Naive thymus-derived CD8-positive, alpha-beta T cell (primary cell): ENCODE results near the gene SLC5A10. TPM values are rescaled to one million over a fixed set of nuclear protein-coding genes. Genes with fewer than 3 reads are reported as not detected.
A peak's percentile ranks its signal among the peaks of the same experiment; 100 is the strongest.

Source experiments
- ATAC-seq, 2 donors: fragments of 150-1000 bp; cut with Tn5 transposase in 1 of 2; sonication (Bioruptor Pico), chemical (Tn5 transposase) in 1 of 2; 1 replicate in 1 of 2; 2 replicates in 1 of 2; pipeline ENCODE4 v1.10.0; 2021; ENCODE audit warnings: mild to moderate bottlenecking in 2 of 2, moderate library complexity in 2 of 2
- POLR2A ChIA-PET: fragments of 350-600 bp; sonication (Branson Sonifier 250); formaldehyde crosslinking; loops from one replicate; lab custom pipeline; 2021; ENCODE audit warnings: antibody characterized with exemption; lab: Charles Lee
- DNase-seq, 10 donors: peaks; one replicate each; pipeline versions ENCODE4 v3.0.0 to v3.0.0-alpha.2; 2020 to 2022
- H3K27ac Mint-ChIP-seq, 10 donors: one replicate each; pipeline ENCODE4 v1.8.0; 2020 to 2022; ENCODE audit warnings: mild to moderate bottlenecking in 10 of 10, mixed read lengths in 10 of 10, moderate library complexity in 4 of 10, inconsistent platforms in 1 of 10
- H3K27me3 Mint-ChIP-seq, 5 donors: one replicate each; pipeline ENCODE4 v1.8.0; 2021 to 2022; ENCODE audit warnings: mixed read lengths in 5 of 5
- H3K36me3 Mint-ChIP-seq, 3 donors: one replicate each; pipeline ENCODE4 v1.8.0; 2020 to 2022; ENCODE audit warnings: mixed read lengths in 3 of 3, mild to moderate bottlenecking in 2 of 3, inconsistent platforms in 1 of 3
- H3K4me1 Mint-ChIP-seq, 4 donors: one replicate each; pipeline ENCODE4 v1.8.0; 2021 to 2022; ENCODE audit warnings: mixed read lengths in 4 of 4
- H3K4me3 Mint-ChIP-seq, 10 donors: one replicate each; pipeline ENCODE4 v1.8.0; 2020 to 2022; ENCODE audit warnings: mild to moderate bottlenecking in 10 of 10, mixed read lengths in 10 of 10, moderate library complexity in 6 of 10, inconsistent platforms in 1 of 10
- H3K9me3 Mint-ChIP-seq, 9 donors: one replicate each; pipeline ENCODE4 v1.8.0; 2020 to 2022; ENCODE audit warnings: mixed read lengths in 9 of 9, mild to moderate bottlenecking in 3 of 9, inconsistent platforms in 1 of 9, moderate library complexity in 1 of 9
- polyA plus RNA-seq, 3 donors: library from polyadenylated mRNA; unstranded; fragments of 300-500 nt; fragmentation: Illumina TruSeq; gene quantifications; one replicate each; pipeline ENCODE4 v1.2.3, GENCODE V29; 2021
- total RNA-seq, 8 experiments: library from RNA in 2 of 8; stranded (reverse) in 2 of 8; gene quantifications; one replicate each; pipeline ENCODE4 v1.2.3 and lab custom pipeline; 2021 to 2026

SLC5A10 gene
- total RNA-seq (not detected), polyA plus RNA-seq (under 1 TPM; 0.06 to 0.25 (median 0.09) TPM), total RNA-seq (lab: John Stamatoyannopoulos, UW) (0 to 0.09 (median 0) reads per million in 6 experiments)

DNA sequence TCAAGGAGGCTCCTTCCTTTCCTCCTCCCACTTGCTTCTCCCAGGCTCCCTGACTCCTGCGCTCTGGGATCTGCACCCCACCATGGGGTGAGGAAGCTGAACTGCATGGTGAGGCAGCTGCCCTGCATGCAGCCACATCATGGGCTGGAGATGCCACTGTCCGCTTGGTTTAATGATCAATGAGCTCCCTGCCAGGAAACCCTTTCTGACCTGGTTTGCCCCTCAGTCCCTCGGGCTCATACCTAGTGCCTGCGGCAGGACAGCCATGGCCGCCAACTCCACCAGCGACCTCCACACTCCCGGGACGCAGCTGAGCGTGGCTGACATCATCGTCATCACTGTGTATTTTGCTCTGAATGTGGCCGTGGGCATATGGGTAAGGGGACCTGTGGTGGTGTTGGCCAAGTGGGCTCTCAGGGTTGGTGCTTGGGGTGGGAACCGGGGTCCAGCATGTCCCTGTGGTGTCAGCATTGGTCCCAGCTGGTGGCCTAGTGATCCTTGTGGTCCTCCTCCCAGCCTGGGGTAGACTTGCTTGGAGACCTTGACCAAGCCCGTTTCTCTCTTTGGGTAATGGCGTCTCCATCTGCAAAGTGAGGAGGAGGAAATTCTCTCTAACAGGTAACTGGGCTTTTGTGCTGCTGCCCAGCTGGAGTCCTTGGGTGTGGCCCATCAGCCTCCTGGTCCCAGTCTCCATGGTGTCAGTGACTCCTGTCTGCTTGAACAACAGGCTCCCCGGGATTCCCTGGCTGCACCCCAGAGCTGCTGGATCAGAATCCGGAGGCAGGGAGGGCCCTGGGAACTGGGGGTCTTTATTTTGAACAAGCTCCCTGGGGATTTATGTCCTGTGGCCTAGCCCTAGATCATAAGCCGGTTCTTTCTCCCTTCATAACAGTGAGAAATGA lies at the start of gene SLC5A10:
SLC5A10 (plus strand) TSS at position 225 of the 902 bp plus-strand sequence; CDS start at position 266, 41 bp downstream.
- Mint-ChIP-seq H3K9me3 (no peaks in the 10 kb centered on the region), H3K4me1 (peaks cover 14 to 51% (median 36%) of the 10 kb centered on the region in 4 donors), H3K4me3 (no peak within 1 kb of the TSS), H3K27ac (peak within 1 kb of the TSS in 3 of 10 donors; percentile 1 to 25 (median 22)), H3K36me3 (no peaks in the 10 kb centered on the region), H3K27me3 (no peaks in the 10 kb centered on the region)
- POLR2A ChIA-PET, result no interaction called here
- no peak for DNase-seq
- no peak for ATAC-seq

DNA sequence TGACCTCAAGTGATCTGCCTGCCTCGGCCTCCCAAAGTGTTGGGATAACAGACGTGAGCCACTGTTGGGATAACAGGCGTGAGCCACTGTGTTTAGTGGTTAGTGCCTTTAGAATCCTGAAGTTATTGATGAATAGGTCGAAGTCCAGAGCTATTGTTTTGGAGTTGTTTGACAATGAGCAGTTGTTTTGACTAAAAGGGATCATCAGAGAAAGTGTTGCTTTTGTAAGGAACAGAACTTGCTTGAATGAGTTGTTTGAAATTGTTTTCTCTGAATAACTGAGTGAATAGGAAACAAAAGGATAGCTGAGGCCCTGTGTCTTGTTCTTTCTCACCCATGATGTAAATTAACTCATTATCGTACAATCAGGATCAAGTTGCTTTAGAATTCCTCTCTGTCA lies 47.5 kb upstream of the SLC5A10 start:
- peaks cover 4 to 60% (median 29%) of the 10 kb centered on the region in 3 donors for H3K36me3 Mint-ChIP-seq

DNA sequence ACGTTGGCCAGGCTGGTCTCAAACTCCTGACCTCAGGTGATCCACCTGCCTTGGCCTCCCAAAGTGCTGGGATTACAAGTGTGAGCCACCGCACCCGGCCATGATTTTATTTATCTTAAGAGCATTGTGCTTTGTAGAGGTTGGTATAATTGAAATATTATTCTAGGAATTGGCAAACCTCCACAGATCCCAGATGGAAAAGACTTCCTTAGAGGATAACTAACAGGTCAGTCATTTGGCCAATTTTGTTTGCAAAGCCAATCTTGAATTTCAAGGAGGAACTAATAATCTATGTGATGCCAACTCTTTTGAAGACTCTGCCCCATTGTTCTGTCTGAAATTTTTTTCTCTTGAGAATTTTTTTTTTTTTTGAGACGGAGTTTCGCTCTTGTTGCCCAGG lies 46.7 kb upstream of the SLC5A10 start:
- DNase-seq (no peak), ATAC-seq (no peak)
- POLR2A ChIA-PET, result no interaction called here
- Mint-ChIP-seq H3K36me3 (peaks cover 4 to 65% (median 34%) of the 10 kb centered on the region in 3 donors), H3K4me1 (peaks cover 25 to 51% (median 35%) of the 10 kb centered on the region in 4 donors), H3K4me3 (no peak overlapping the region), H3K27me3 (no peaks in the 10 kb centered on the region), H3K9me3 (no peaks in the 10 kb centered on the region), H3K27ac (no peak overlapping the region)

More for the DNA sequence above, 47.5 kb upstream of the SLC5A10 start:
- Mint-ChIP-seq H3K9me3 (no peaks in the 10 kb centered on the region), H3K27ac (no peak overlapping the region), H3K27me3 (no peaks in the 10 kb centered on the region), H3K4me3 (no peak overlapping the region), H3K4me1 (peaks cover 26 to 54% (median 39%) of the 10 kb centered on the region in 4 donors)
- POLR2A ChIA-PET, result interaction anchor here (1.2 kb wide), 1 partner anchor 20 kb away, joined by 3 read pairs; no protein-coding TSS in a partner anchor
- DNase-seq (no peak), ATAC-seq (no peak)

DNA sequence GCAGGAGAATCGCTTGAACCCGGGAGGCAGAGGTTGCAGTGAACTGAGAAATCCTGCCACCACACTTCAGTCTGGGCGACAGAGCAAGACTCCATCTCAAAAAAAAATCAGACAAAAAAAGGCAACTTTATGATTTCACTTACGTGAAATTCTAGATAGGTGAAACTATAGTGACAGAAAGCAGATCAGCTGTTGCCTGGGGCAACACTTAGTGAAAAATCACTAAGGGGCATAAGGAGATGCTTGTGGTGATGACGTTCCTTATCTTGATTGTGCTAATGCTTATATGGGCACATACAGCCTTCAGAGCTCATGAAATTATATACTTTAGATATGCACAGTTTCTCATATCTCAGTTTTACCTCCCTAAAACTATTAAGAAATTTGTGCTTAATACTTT lies 41.6 kb upstream of the SLC5A10 start:
- H3K27me3 Mint-ChIP-seq, result no peaks in the 10 kb centered on the region
- POLR2A ChIA-PET, result no interaction called here
- H3K27ac Mint-ChIP-seq, result no peak overlapping the region
- no peak overlapping the region for H3K4me3 Mint-ChIP-seq
- DNase-seq (no peak), ATAC-seq (no peak)
- H3K4me1 Mint-ChIP-seq, result peaks cover 4 to 12% (median 7%) of the 10 kb centered on the region in 4 donors
- no peaks in the 10 kb centered on the region for H3K9me3 Mint-ChIP-seq
- peaks cover 10 to 95% (median 43%) of the 10 kb centered on the region in 3 donors for H3K36me3 Mint-ChIP-seq

DNA sequence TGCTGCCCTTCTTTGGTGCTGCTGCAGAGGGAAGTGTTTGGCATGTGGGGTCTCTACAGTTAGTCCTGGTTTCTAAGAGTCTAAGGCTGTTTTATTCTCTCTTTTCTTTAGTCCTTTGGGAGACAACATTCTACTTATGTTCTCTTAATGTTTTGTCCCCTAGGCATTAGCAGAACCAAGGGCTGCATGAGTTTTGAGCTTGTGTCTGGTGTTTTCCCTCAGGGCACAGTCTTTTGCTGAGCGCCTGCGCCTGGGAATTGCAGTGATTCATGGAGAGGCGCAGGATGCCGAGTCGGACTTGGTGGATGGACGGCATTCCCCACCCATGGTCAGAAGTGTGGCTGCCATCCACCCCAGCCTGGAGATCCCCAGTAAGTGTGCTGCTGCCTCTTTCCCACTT lies 41.1 kb upstream of the SLC5A10 start:
- DNase-seq (no peak), ATAC-seq (no peak)
- Mint-ChIP-seq H3K27me3 (no peaks in the 10 kb centered on the region), H3K36me3 (peaks cover 13 to 95% (median 45%) of the 10 kb centered on the region in 3 donors), H3K27ac (peak overlapping the region in 1 of 10 donors; percentile 11), H3K4me1 (peaks cover 4 to 14% (median 8%) of the 10 kb centered on the region in 4 donors), H3K9me3 (no peaks in the 10 kb centered on the region), H3K4me3 (no peak overlapping the region)
- POLR2A ChIA-PET, result no interaction called here

DNA sequence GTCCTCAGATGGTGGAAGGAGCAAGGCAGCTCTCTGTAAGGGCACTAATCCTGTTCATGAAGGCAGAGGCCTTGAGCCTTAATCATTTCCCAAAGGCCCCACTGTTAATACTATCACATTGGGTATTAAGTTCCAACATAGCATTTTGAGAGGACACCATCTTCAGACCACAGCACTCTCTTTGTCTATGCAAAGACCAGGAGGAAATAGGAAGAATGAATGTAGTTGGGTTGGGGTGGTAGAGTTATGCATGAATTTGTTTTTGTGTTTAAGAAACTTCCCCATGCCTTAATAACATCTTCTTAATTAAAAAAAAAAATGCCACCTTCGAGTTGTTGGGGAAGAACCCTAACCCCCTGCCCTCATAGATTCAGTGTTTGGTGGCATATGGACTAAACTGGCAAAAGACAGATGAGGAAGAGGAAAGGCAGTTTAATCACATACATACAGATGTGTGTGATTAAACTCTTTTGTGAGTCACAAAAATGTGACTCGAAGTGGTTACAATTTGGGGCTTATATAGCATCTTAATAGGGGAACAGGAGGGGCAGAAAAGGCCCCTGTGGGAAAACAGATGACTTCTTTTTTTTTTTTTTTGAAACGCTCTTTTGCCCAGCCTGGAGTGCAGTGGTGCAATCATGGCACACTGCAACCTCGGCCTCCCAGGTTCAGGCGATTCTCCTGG lies 35.0 kb upstream of the SLC5A10 start:
- H3K27me3 Mint-ChIP-seq, result no peaks in the 10 kb centered on the region
- H3K27ac Mint-ChIP-seq, result peak overlapping the region in 3 of 10 donors; percentile 5 to 9 (median 7)
- ATAC-seq (no peak), DNase-seq (no peak)
- H3K4me3 Mint-ChIP-seq, result peak overlapping the region in 1 of 10 donors; percentile 26
- H3K9me3 Mint-ChIP-seq, result no peaks in the 10 kb centered on the region
- peaks cover 13 to 70% (median 41%) of the 10 kb centered on the region in 3 donors for H3K36me3 Mint-ChIP-seq
- POLR2A ChIA-PET, result no interaction called here
- peaks cover 26 to 56% (median 46%) of the 10 kb centered on the region in 4 donors for H3K4me1 Mint-ChIP-seq

DNA sequence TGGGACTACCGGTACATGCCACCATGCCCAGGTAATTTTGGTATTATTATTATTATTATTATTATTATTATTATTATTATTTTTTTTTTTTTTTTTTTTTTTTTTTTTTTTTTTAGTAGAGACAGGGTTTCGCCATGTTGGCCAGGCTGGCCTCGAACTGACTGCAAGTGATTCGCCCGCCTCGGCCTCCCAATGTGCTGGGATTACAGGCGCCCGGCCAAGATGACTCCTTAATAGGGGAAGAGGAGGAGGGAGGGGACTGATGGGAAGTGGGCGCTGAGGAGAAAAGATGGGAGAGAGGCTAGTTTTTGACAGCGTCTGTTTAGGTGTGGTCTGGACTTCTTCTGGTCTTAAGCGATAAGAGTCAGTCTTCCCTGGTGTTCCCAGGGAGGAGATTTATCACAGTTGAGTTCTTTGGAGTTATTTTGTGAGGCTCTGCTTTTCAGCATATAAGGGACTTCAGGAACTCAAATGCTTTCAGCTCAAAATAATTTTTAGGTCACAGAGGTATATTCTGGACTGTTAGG lies 34.4 kb upstream of the SLC5A10 start:
- POLR2A ChIA-PET, result no interaction called here
- no peaks in the 10 kb centered on the region for H3K27me3 Mint-ChIP-seq
- H3K27ac Mint-ChIP-seq, result peak overlapping the region in 1 of 10 donors; percentile 7
- no peaks in the 10 kb centered on the region for H3K9me3 Mint-ChIP-seq
- H3K4me3 Mint-ChIP-seq, result no peak overlapping the region
- H3K36me3 Mint-ChIP-seq, result peaks cover 11 to 64% (median 36%) of the 10 kb centered on the region in 3 donors
- no peak for ATAC-seq
- peaks cover 28 to 57% (median 50%) of the 10 kb centered on the region in 4 donors for H3K4me1 Mint-ChIP-seq
- DNase-seq, result no peak

DNA sequence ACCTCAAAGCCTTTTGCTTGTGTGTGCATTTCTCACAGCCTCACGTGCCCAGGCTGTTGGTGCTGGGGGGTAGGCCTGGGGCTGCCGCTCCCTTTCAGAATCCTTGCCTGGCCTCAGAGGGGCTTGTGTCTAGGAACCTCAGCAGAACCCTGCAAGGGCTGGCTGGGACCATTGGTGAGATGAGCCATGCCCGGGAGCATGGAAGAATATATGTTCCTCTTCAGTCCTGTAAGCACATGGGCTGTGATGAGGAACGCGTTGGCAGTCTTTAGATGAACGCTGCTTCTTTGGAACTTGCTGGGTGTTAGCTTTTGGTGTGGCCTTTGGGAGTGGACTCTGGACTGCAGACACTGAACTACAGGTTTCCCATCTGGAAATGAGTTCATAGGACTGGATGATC lies 32.0 kb upstream of the SLC5A10 start:
- H3K27me3 Mint-ChIP-seq, result no peaks in the 10 kb centered on the region
- DNase-seq (no peak), ATAC-seq (no peak)
- peaks cover 9 to 46% (median 22%) of the 10 kb centered on the region in 3 donors for H3K36me3 Mint-ChIP-seq
- H3K27ac Mint-ChIP-seq, result peak overlapping the region in 9 of 10 donors; percentile 6 to 86 (median 62)
- no peaks in the 10 kb centered on the region for H3K9me3 Mint-ChIP-seq
- peak overlapping the region in 5 of 10 donors; percentile 23 to 75 (median 51) for H3K4me3 Mint-ChIP-seq
- H3K4me1 Mint-ChIP-seq, result peaks cover 27 to 63% (median 60%) of the 10 kb centered on the region in 4 donors
- POLR2A ChIA-PET, result no interaction called here

DNA sequence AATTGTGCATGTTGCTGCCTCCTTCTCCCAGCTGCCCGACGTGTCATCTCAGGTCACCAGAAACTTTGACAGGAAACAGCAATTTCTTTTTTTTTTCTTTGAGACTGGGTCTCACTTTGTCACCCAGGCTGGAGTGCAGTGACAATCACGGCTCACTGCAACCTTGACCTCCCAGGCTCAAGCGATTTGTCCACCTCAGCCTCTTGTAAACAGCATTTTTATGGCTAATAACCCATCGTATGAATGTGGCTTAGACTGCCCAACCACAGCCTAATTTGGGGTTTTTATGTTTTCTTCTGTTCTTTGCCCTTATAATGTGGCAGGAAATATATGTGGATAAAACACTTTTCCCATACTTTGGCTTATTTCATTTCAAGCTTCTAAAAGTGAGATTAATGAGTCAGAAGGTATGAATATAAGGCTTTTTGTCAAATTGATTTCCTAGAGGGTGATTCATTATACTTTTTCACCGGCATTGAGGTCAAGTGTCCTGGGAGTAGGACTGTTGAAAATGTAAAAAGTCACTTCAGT lies 31.0 kb upstream of the SLC5A10 start:
- Mint-ChIP-seq H3K9me3 (no peaks in the 10 kb centered on the region), H3K4me3 (peak overlapping the region; percentile 0 to 69 (median 40)), H3K27me3 (no peaks in the 10 kb centered on the region), H3K27ac (peak overlapping the region; percentile 15 to 85 (median 58)), H3K4me1 (peaks cover 29 to 73% (median 67%) of the 10 kb centered on the region in 4 donors), H3K36me3 (peaks cover 5 to 42% (median 15%) of the 10 kb centered on the region in 3 donors)
- DNase-seq (peak in 4 of 10 donors; percentile 16 to 36 (median 26)), ATAC-seq (peak; percentile 37 to 51)
- POLR2A ChIA-PET, result interaction anchor here (0.9 kb wide), 1 partner anchor 35 kb away, joined by 4 read pairs; no protein-coding TSS in a partner anchor

DNA sequence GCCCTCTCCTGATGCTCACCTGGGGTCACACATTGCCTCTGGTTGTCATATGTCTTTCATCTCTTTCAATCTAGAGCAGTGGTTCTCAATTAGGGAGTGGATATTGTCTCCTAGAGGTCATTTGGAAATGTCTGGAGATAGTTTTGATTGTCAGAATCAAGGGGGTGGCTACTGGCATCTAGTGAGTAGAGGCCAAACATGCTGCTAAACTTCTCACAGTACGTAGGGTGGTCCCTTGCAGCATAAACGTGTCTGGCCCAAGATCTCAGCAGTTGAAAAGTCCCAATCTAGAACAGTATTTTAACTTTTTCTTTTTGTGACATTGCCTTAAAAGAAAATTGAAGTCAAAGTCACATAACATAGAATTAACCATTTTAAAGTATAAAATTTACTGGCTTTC lies 30.5 kb upstream of the SLC5A10 start:
- Mint-ChIP-seq H3K4me3 (peak overlapping the region in 8 of 10 donors; percentile 0 to 69 (median 44)), H3K27ac (peak overlapping the region in 8 of 10 donors; percentile 5 to 85 (median 58)), H3K9me3 (no peaks in the 10 kb centered on the region), H3K36me3 (peaks cover 5 to 37% (median 13%) of the 10 kb centered on the region in 3 donors), H3K4me1 (peaks cover 29 to 76% (median 70%) of the 10 kb centered on the region in 4 donors), H3K27me3 (no peaks in the 10 kb centered on the region)
- POLR2A ChIA-PET, result interaction anchor here (0.9 kb wide), 1 partner anchor 34 kb away, joined by 4 read pairs; no protein-coding TSS in a partner anchor
- no peak for DNase-seq
- no peak for ATAC-seq

DNA sequence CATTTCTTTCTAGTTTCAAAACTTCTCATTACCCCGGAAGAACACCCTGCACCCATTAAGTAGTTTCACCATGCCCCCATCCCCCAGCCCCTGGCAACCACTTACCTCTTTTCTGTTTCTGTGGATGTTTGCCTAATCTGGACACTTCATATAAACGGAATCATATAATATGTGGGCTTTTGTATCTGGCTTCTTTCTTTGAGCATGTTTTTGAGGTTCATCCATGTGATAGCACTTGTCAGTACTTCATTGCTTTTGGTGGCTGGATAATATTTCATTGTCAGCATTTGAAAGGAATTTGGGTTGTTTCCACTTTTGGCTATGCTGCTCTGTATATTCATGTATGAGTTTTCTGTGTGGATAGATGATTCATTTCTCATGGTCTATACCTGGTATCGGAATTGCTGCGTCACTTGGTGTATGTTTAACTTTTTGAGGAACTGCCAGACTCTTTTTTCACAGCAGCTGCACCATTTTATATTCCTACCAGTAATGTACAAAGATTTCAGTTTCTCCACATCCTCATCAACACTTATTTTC lies 30.0 kb upstream of the SLC5A10 start:
- POLR2A ChIA-PET, result interaction anchor here (0.6 kb wide), 2 partner anchors 17 to 20 kb away, joined by 4 to 10 read pairs; no protein-coding TSS in a partner anchor
- ATAC-seq, result no peak
- no peak for DNase-seq

More for the DNA sequence above, 30.0 kb upstream of the SLC5A10 start:
- H3K4me1 Mint-ChIP-seq, result peaks cover 28 to 77% (median 72%) of the 10 kb centered on the region in 4 donors
- H3K27ac Mint-ChIP-seq, result peak overlapping the region in 7 of 10 donors; percentile 0 to 84 (median 34)
- no peaks in the 10 kb centered on the region for H3K27me3 Mint-ChIP-seq
- peak overlapping the region in 7 of 10 donors; percentile 1 to 69 (median 48) for H3K4me3 Mint-ChIP-seq
- no peaks in the 10 kb centered on the region for H3K9me3 Mint-ChIP-seq
- H3K36me3 Mint-ChIP-seq, result peaks cover 3 to 32% (median 11%) of the 10 kb centered on the region in 3 donors
